ENCODE data around the gene NRXN3. TPM values are rescaled to one million over a fixed set of nuclear protein-coding genes. Genes with fewer than 3 reads are reported as not detected.

NRXN3 gene
- total and polyA plus RNA-seq, 2 of the 4 experiments (the other 2 are of a cell fraction) = 4.8 to 25.1 TPM

- intact Hi-C loops (cut with micrococcal nuclease) (no loop called here), in situ Hi-C loops (cut with MboI; ENCODE audit: low sequenced_read_pairs) (no loop called here), dilution Hi-C loops (cut with HindIII; ENCODE audit: low sequenced_read_pairs, unreplicated experiment) (no loop called here)
- Histone ChIP-seq H3K9me3 (ENCODE audit: control insufficient read depth, insufficient read depth, low read length) (no peaks in the 10 kb centered on the region), H2BK5ac (ENCODE audit: low read depth, low read length, poor library complexity, severe bottlenecking) (no peak overlapping the region), H3K18ac (ENCODE audit: low read depth, low read length) (no peak overlapping the region), H3K4me2 (ENCODE audit: low read depth, low read length) (no peak overlapping the region), H3K14ac (replicated peaks; ENCODE audit: low read depth, low read length) (no peak overlapping the region), H2BK20ac (ENCODE audit: low read depth, low read length) (no peak overlapping the region), H3K79me1 (ENCODE audit: low read depth in 1 of 2, low read length in 2 of 2) (no peaks in the 10 kb centered on the region), H2AK9ac (replicated peaks; ENCODE audit: low read depth, low read length, poor library complexity) (no peak overlapping the region), H3K27me3 (ENCODE audit: control insufficient read depth, insufficient read depth, low read length) (no peaks in the 10 kb centered on the region), H2AK5ac (ENCODE audit: low read depth, low read length) (no peak overlapping the region), H3K36me3 (ENCODE audit: control insufficient read depth, insufficient read depth, low read length) (no peaks in the 10 kb centered on the region), H4K8ac (ENCODE audit: low read depth in 2 of 2, low read length in 2 of 2) (no peak overlapping the region), H3K4me1 (ENCODE audit: control insufficient read depth, insufficient read depth, low read length) (no peaks in the 10 kb centered on the region), H2AFZ (replicated peaks; ENCODE audit: low read length, poor library complexity) (no peak overlapping the region), H4K20me1 (ENCODE audit: insufficient read depth, low read length) (no peaks in the 10 kb centered on the region), H3K4me3 (ENCODE audit: insufficient read depth, low read depth, low read length) (no peak overlapping the region), H2BK120ac (ENCODE audit: low read depth, low read length) (no peak overlapping the region), H3K23ac (ENCODE audit: low read depth, low read length) (no peak overlapping the region), H4K91ac (ENCODE audit: insufficient read depth, low read depth, low read length) (no peak overlapping the region), H3K56ac (ENCODE audit: extremely low read depth, insufficient read depth, low read length) (no peak overlapping the region), H2BK15ac (ENCODE audit: low read depth, low read length) (no peak overlapping the region), H3K27ac (ENCODE audit: insufficient read depth, low read length) (no peak overlapping the region), H3K4ac (ENCODE audit: low read depth, low read length) (no peak overlapping the region), H3K9me1 (ENCODE audit: insufficient read depth, low read length) (no peaks in the 10 kb centered on the region), H4K5ac (ENCODE audit: low read depth, low read length) (no peak overlapping the region), H3K9ac (ENCODE audit: low read depth, low read length) (no peak overlapping the region)
- BruUV-seq (replicated peaks) = no TSS peak
- TF ChIP-seq CTCF (conservative IDR thresholded peaks at IDR 0.05; ENCODE audit: low read depth, low read length) = no peak
- TF ChIP-seq RAD21 (IDR thresholded peaks at IDR 0.05; ENCODE audit: low read length) = no peak
- no peak for TF ChIP-seq POLR2A (IDR thresholded peaks at IDR 0.05; ENCODE audit: low read depth, low read length)
- TF ChIP-seq MXI1 (IDR thresholded peaks at IDR 0.05; ENCODE audit: borderline replicate concordance, low read depth, low read length) = no peak
- TF ChIP-seq ELK1 (IDR thresholded peaks at IDR 0.05; ENCODE audit: borderline replicate concordance, low read depth, low read length) = no peak
- no peak for TF ChIP-seq SMC3 (IDR thresholded peaks at IDR 0.05; ENCODE audit: low read depth, low read length)
- TF ChIP-seq RFX5 (IDR thresholded peaks at IDR 0.05; ENCODE audit: low read depth, low read length) = no peak
- no peak for TF ChIP-seq FOS (IDR thresholded peaks at IDR 0.05; ENCODE audit: low read depth, low read length)
- no peak for TF ChIP-seq CEBPB (IDR thresholded peaks at IDR 0.05; ENCODE audit: low read depth, low read length)
- no peak for TF ChIP-seq MAZ (IDR thresholded peaks at IDR 0.05; ENCODE audit: borderline replicate concordance, low read depth, low read length)
- whole genome bisulfite sequencing, 2 experiments (ENCODE audit: extremely low coverage in 2 of 2, insufficient read length in 1 of 2) = no CpG with 5 or more reads among the region's 2 CpGs
- DNase-seq (no peak), ATAC-seq (ENCODE audit: low read depth) (no peak)
- ChIA-PET CTCF (no interaction called here), POLR2A (ENCODE audit: unreplicated experiment) (no interaction called here)
Measured at GRCh38 chr14:78788467-78789360, 618.5 kb downstream of the NRXN3 start.

Measured in IMR-90 (cell line).